Activated naive CD8-positive, alpha-beta T cell treated with anti-CD3 and anti-CD28 coated beads, Interleukin-2, amount 50 U/mL, for 24 hours (primary cell): ENCODE measurements around the gene DCUN1D3.

ENCODE experiments used
- ATAC-seq: fragments of 150-1000 bp; cut with Tn5 transposase; one replicate; pipeline ENCODE4 v1.10.0; 2021
- DNase-seq: peaks from one replicate; pipeline ENCODE4 v3.0.0; 2021
- H3K27ac Mint-ChIP-seq: one replicate; pipeline ENCODE4 v1.8.0; 2021; ENCODE audit warnings: mild to moderate bottlenecking, mixed read lengths
- H3K27me3 Mint-ChIP-seq: one replicate; pipeline ENCODE4 v1.8.0; 2021; ENCODE audit warnings: mixed read lengths
- H3K36me3 Mint-ChIP-seq: one replicate; pipeline ENCODE4 v1.8.0; 2021; ENCODE audit warnings: low read depth, mixed read lengths
- H3K4me1 Mint-ChIP-seq: one replicate; pipeline ENCODE4 v1.8.0; 2021; ENCODE audit warnings: mixed read lengths
- H3K4me3 Mint-ChIP-seq: one replicate; pipeline ENCODE4 v1.8.0; 2021; ENCODE audit warnings: mild to moderate bottlenecking, moderate library complexity, mixed read lengths
- H3K9me3 Mint-ChIP-seq: one replicate; pipeline ENCODE4 v1.8.0; 2021; ENCODE audit warnings: mixed read lengths

The DCUN1D3 gene

GRCh38 chr16:20904507-20905081 lies 4.4 kb upstream of the DCUN1D3 start:
- peak overlapping the region; percentile 99 for H3K27ac Mint-ChIP-seq
- H3K4me3 Mint-ChIP-seq: peak overlapping the region; percentile 72
- peaks cover 72% of the 10 kb centered on the region for H3K4me1 Mint-ChIP-seq
- H3K27me3 Mint-ChIP-seq: no peaks in the 10 kb centered on the region
- ATAC-seq (no peak), DNase-seq (no peak)
- H3K9me3 Mint-ChIP-seq: no peaks in the 10 kb centered on the region
- H3K36me3 Mint-ChIP-seq: peaks cover 29% of the 10 kb centered on the region

DNA sequence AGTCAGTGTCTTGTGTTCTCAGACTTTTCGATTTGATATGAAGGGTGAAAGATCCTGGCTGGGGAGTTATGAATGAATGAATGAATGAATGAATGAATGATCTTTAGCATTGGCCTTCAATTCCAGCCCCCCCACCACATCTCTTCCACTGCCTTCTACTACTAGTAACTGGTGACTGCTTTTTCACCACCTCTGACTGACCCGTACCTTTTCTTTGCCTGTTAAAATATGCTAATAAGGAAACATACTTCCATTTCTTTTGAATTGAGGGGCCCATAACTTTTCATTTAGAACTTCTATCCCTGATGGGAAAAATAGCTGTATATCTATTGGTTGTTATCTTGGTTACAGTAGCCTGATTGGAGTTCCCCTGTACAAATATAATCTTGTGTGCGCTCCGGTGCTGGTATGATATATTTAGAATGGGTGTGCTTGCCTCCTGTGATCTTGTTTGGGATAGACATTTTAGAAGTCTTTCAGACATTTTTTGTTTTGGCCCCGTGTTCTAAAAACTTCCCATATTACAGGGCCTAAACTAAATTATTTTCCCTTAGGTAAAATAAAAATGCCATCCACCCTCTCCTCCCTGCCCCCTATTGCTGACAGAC lies 3.8 kb upstream of the DCUN1D3 start:
- no peak for ATAC-seq
- peak overlapping the region; percentile 72 for H3K4me3 Mint-ChIP-seq

DNA sequence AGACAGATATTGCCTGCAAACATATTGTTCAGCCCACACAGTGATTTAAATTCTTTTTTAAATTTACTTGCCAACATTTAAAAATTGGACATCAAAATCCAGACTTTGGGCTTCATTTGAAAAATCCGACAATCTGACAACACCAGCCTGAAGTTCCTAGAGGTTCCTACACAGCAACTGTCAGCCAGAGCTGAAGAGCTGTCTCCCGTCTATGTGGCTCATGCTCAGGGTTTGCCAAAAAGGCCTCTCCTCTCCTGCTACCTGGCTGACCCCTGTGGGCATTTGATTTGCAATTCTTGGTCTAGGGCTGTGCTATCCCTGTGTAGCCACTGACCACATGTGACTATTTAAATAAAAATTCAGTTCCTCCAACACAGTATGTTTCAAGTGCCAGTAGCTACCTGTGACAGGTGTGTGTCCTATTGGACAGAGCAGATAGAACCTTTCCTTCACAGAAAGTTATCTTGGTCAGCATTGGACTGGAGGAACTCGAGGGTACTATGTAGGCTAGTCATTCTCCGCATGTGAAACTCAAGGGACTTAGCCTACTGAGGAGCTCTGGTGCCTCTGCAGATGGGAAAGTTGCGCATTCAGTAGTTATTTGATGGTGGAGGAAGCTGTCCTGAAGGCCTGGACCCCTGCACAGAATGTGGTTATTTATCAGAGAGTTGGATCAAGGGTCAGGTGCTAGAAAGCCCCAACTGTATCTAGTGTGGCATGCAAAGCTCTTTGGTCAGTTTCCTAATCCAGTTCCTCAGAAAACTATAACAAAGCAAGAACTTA lies 3.1 kb upstream of the DCUN1D3 start:
- Mint-ChIP-seq H3K4me1 (peaks cover 76% of the 10 kb centered on the region), H3K27me3 (no peaks in the 10 kb centered on the region), H3K9me3 (no peaks in the 10 kb centered on the region), H3K4me3 (peak overlapping the region; percentile 72), H3K27ac (peak overlapping the region; percentile 99), H3K36me3 (peaks cover 29% of the 10 kb centered on the region)
- no peak for ATAC-seq
- no peak for DNase-seq

More for the DNA sequence above, 3.8 kb upstream of the DCUN1D3 start:
- Mint-ChIP-seq H3K36me3 (peaks cover 29% of the 10 kb centered on the region), H3K27ac (peak overlapping the region; percentile 99), H3K4me1 (peaks cover 71% of the 10 kb centered on the region), H3K9me3 (no peaks in the 10 kb centered on the region), H3K27me3 (no peaks in the 10 kb centered on the region)
- no peak for DNase-seq

GRCh38 chr16:20902426-20902825 lies 2.3 kb upstream of the DCUN1D3 start:
- DNase-seq (no peak), ATAC-seq (no peak)
- Mint-ChIP-seq H3K9me3 (no peaks in the 10 kb centered on the region), H3K27me3 (no peaks in the 10 kb centered on the region), H3K36me3 (peaks cover 28% of the 10 kb centered on the region), H3K4me1 (peaks cover 79% of the 10 kb centered on the region), H3K27ac (peak overlapping the region; percentile 99), H3K4me3 (peak overlapping the region; percentile 94)

- ATAC-seq (no peak), DNase-seq (peak; percentile 31)
- H3K27ac Mint-ChIP-seq: peak overlapping the region; percentile 99
- H3K9me3 Mint-ChIP-seq: no peaks in the 10 kb centered on the region
- peaks cover 34% of the 10 kb centered on the region for H3K36me3 Mint-ChIP-seq
- H3K27me3 Mint-ChIP-seq: no peaks in the 10 kb centered on the region
- peaks cover 82% of the 10 kb centered on the region for H3K4me1 Mint-ChIP-seq
- H3K4me3 Mint-ChIP-seq: peak overlapping the region; percentile 94
These were observed 1.4 kb upstream of the DCUN1D3 start for GRCh38 chr16:20901436-20902112.

GRCh38 chr16:20901068-20901435 lies 894 bp upstream of the DCUN1D3 start:
- peaks cover 34% of the 10 kb centered on the region for H3K36me3 Mint-ChIP-seq
- no peak for DNase-seq
- H3K27ac Mint-ChIP-seq: peak overlapping the region; percentile 99

GRCh38 chr16:20899477-20900298 lies 470 bp downstream of the DCUN1D3 start:
- Mint-ChIP-seq H3K4me1 (peaks cover 70% of the 10 kb centered on the region), H3K27me3 (no peaks in the 10 kb centered on the region), H3K4me3 (peak overlapping the region; percentile 94), H3K27ac (peak overlapping the region; percentile 99), H3K36me3 (peaks cover 34% of the 10 kb centered on the region), H3K9me3 (no peaks in the 10 kb centered on the region)
- DNase-seq (peak; percentile 31), ATAC-seq (no peak)

More at GRCh38 chr16:20901068-20901435, 894 bp upstream of the DCUN1D3 start:
- Mint-ChIP-seq H3K4me1 (peaks cover 81% of the 10 kb centered on the region), H3K9me3 (no peaks in the 10 kb centered on the region), H3K27me3 (no peaks in the 10 kb centered on the region), H3K4me3 (peak overlapping the region; percentile 94)
- ATAC-seq: peak; percentile 2

- ATAC-seq: no peak
- Mint-ChIP-seq H3K9me3 (no peaks in the 10 kb centered on the region), H3K36me3 (peaks cover 28% of the 10 kb centered on the region), H3K4me1 (peaks cover 64% of the 10 kb centered on the region), H3K27ac (peak overlapping the region; percentile 99), H3K4me3 (peak overlapping the region; percentile 94), H3K27me3 (no peaks in the 10 kb centered on the region)
- no peak for DNase-seq
These were observed 1.1 kb downstream of the DCUN1D3 start for GRCh38 chr16:20899071-20899470.

GRCh38 chr16:20897922-20898321 lies 2.2 kb downstream of the DCUN1D3 start:
- peaks cover 25% of the 10 kb centered on the region for H3K36me3 Mint-ChIP-seq
- H3K4me3 Mint-ChIP-seq: peak overlapping the region; percentile 12
- H3K4me1 Mint-ChIP-seq: peaks cover 56% of the 10 kb centered on the region
- no peaks in the 10 kb centered on the region for H3K27me3 Mint-ChIP-seq
- ATAC-seq (no peak), DNase-seq (no peak)
- H3K27ac Mint-ChIP-seq: peak overlapping the region; percentile 3
- H3K9me3 Mint-ChIP-seq: no peaks in the 10 kb centered on the region

GRCh38 chr16:20897253-20897897 lies 2.8 kb downstream of the DCUN1D3 start:
- H3K9me3 Mint-ChIP-seq: no peaks in the 10 kb centered on the region
- H3K36me3 Mint-ChIP-seq: peaks cover 27% of the 10 kb centered on the region
- H3K4me3 Mint-ChIP-seq: peak overlapping the region; percentile 12
- H3K27ac Mint-ChIP-seq: peak overlapping the region; percentile 3
- peaks cover 52% of the 10 kb centered on the region for H3K4me1 Mint-ChIP-seq
- ATAC-seq (no peak), DNase-seq (no peak)
- no peaks in the 10 kb centered on the region for H3K27me3 Mint-ChIP-seq

DNA sequence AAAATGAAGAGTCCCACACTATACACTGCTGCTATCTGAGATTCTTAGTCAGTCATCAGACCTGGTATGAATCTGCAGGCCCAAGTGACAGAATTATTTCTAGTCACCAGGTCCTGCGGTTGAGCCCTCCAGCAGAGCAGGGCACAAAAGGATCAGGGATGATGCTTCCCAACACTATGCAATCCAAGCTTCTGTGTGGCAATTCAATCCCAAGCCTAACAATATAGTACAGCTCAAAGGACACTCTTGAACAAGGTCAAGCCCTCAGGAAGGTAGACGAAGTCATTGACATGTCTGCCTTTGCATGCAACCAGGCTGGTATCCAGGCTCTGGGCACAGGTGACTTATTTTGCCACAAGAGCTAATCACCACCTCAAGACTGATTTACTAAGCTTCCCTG lies 5.8 kb downstream of the DCUN1D3 start:
- DNase-seq: no peak
- H3K27me3 Mint-ChIP-seq: no peaks in the 10 kb centered on the region
- peaks cover 28% of the 10 kb centered on the region for H3K36me3 Mint-ChIP-seq
- no peaks in the 10 kb centered on the region for H3K9me3 Mint-ChIP-seq
- peaks cover 31% of the 10 kb centered on the region for H3K4me1 Mint-ChIP-seq
- no peak overlapping the region for H3K27ac Mint-ChIP-seq
- no peak overlapping the region for H3K4me3 Mint-ChIP-seq
- no peak for ATAC-seq

DNA sequence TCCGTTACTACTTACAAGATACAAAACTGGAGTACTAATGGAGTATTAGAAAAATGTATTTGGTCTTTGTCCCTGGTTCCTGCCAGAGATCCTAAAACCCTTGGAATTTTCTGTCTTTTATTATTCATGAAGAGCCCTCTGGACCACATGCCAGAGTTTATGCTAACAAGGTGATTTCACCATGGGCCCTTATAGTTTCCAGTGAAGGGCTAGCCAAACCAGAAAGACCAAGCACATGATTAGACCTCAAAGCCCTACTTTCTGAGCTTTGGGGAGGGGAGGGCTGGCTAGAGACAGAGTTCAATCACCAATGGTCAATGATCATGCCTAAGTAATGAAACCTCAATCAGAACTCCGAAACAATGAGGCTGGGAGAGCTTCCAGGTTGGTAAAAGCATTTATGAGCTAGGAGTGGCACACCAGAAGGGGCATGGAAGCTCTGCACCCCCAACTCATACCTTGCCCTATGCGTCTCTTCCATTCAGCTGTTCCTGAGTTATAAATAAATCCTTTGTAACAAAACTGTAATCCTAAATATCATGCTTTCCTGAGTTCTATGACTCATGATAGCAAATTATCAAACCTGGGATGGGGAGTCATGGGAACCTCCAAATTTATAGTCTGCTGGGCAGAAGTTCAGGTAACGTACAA lies 10.4 kb downstream of the DCUN1D3 start:
- ATAC-seq: no peak
- no peak overlapping the region for H3K4me3 Mint-ChIP-seq

GRCh38 chr16:20887207-20887606 lies 13.0 kb downstream of the DCUN1D3 start:
- ATAC-seq (no peak), DNase-seq (no peak)
- Mint-ChIP-seq H3K9me3 (no peaks in the 10 kb centered on the region), H3K27ac (no peak overlapping the region), H3K4me1 (peaks cover 25% of the 10 kb centered on the region), H3K4me3 (no peak overlapping the region), H3K27me3 (no peaks in the 10 kb centered on the region), H3K36me3 (peaks cover 36% of the 10 kb centered on the region)

More for the DNA sequence above, 10.4 kb downstream of the DCUN1D3 start:
- peaks cover 34% of the 10 kb centered on the region for H3K36me3 Mint-ChIP-seq
- no peaks in the 10 kb centered on the region for H3K9me3 Mint-ChIP-seq
- no peak overlapping the region for H3K27ac Mint-ChIP-seq
- no peak for DNase-seq
- H3K27me3 Mint-ChIP-seq: no peaks in the 10 kb centered on the region
- peaks cover 14% of the 10 kb centered on the region for H3K4me1 Mint-ChIP-seq
